Stimulated activated CD4-positive, alpha-beta T cell treated with anti-CD3 and anti-CD28 coated beads, Interleukin-12 subunit alpha, Interleukin-12 subunit beta, amount 100 ng/mL, for 4 hours (primary cell): Measurements from ENCODE around the gene SIDT1.

Experiments used
- DNase-seq: peaks from one replicate; pipeline ENCODE4 v3.0.0-alpha.2; 2020

SIDT1 gene

DNA sequence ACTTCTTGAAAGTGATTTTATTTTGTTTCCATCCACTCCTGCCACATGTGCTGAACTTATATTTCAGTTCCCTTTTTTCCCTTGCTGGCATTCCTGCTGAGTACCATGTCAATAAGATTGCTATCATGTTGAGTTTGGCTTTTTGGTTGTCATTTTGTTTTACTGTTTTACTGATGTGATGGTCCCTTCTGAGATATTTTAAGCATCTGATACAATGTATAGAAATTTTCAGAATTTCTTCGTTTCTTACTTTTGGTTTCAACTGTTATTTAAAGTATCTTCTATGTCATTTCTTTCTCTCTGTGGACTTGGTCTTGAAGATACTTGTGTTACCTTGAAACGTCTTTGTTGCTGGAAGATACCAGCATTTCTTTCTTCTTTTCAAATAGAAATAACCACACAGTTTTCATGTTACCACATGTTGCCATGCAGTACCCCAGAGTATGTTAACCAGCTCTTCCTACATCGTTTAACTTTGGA, 14.1 kb downstream of the SIDT1 start:
- DNase-seq, result no peak

DNA sequence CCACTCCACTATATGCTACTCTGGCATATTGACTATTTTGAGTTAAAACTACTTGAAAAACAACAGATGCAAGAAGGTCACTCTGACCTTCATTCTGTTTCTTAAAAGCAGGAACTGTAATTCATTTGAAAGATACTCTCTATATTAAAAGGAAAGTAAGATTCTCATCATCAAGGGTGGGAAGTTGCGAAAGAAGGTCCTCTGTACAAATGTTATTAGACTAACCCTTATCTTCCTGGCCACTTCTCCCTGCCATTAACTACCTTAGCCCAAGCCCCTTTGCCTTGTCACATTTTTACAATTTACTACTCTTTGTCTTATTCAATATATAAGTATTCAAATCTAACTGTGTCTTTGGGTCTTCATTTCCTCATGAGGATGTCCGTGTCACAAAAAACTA, 16.1 kb downstream of the SIDT1 start:
- DNase-seq, result no peak

GRCh38 chr3:113551820-113552219, 19.5 kb downstream of the SIDT1 start:
- DNase-seq, result no peak

- no peak for DNase-seq
These were observed 20.5 kb downstream of the SIDT1 start for GRCh38 chr3:113552851-113553250.

DNA sequence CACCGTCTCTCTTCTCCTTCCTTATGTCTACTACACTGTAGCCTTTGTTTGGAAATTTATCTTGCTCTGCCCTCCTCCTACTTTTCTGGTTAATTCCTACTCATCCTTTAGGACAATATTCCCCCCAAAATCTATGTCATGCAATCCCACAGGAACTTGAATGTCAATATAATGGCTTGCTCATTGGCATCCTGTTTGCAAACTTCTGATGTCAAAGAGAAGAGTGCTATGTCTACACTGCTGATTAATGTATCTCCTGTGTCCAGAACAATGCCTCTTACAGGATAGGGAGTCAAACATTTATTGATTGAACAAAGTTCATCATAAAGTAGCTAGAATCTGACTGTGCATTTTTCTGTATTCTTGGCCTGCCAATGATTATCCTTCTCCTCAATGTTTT, 22.8 kb downstream of the SIDT1 start:
- DNase-seq, result no peak

GRCh38 chr3:113556316-113556945, 24.1 kb downstream of the SIDT1 start:
- DNase-seq, result no peak

DNA sequence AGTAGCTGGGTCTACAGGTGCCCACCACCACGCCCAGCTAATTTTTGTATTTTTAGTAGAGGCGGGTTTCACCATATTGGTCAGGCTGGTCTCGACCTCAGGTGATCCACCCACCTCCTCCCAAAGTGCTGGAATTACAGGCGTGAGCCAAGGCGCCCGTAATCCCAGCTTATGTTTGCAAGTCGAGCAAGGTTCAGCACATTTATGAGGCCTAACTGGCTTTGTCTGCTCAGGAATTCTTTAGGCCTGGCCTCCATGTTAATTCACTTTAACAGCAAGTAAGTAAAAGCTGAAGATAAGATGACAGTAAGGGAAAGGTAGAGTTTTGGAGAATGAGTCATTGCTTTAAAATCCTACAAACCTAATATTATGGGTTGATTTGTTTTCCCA, 24.6 kb downstream of the SIDT1 start:
- no peak for DNase-seq

- DNase-seq, result no peak
These were observed 25.0 kb downstream of the SIDT1 start for GRCh38 chr3:113557374-113557773.

- DNase-seq, result no peak
These were observed 26.7 kb downstream of the SIDT1 start for GRCh38 chr3:113559009-113559408.

DNA sequence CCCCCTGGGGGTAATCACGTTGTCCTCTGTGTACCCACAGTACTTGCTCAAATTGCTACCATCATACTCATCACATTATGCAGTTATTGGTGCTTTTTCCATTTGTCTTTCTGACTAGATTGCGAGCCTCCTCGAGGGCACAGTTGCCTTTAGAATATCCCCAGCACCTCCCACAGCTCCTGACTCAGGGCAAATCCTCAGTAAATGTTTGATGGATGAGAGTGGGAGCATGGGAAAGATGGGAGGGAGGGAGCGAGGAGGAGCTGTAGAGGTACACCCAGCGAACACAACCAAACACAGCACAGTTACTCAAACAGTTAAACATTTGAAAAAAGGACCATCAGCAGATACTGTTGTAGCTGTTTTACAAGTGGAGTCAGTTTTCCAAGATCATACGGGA, 27.9 kb downstream of the SIDT1 start:
- no peak for DNase-seq

DNA sequence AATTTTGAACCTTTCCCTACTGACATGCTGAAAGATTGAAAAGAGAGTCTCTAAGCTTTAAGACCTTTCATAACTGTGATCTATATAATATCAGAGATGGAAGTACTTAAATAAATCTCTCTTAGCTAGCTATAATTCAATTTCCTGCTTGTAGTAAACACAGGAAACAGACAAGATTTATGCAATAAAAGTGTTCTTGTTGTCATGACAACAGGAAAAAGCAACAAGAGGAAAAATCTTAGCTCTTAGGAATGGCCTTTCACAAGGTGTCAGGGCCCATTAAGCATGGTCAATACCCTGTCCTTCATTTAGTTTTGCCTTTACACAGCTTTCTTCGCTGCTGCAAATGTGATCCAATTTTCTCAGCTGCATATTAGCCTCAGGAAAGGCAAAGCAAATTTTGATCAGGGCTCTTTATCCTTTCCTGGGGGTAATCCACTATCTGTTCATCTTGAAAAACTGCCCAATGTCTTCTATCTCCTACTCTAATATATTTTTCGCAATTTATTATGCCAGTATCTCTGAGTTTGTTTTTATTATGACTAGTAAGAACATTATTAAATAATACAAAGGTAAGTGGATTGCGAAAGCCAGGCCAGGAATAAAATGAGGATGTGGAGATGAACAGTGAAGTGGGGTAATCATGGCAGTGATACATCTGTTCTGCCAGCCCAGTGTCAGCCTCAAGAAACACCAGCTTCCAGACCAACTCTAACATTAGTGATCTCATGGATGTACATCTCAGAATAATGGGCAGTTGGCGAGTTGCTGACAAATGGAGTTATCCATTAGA, 28.7 kb downstream of the SIDT1 start:
- DNase-seq, result no peak

- DNase-seq, result no peak
These were observed 33.2 kb downstream of the SIDT1 start for GRCh38 chr3:113565555-113565954.

GRCh38 chr3:113570158-113570557, 37.8 kb downstream of the SIDT1 start:
- DNase-seq, result no peak

- DNase-seq, result no peak
These were observed 39.0 kb downstream of the SIDT1 start for GRCh38 chr3:113571360-113571759.

- no peak for DNase-seq
These were observed 41.4 kb downstream of the SIDT1 start for GRCh38 chr3:113573728-113574127.

DNA sequence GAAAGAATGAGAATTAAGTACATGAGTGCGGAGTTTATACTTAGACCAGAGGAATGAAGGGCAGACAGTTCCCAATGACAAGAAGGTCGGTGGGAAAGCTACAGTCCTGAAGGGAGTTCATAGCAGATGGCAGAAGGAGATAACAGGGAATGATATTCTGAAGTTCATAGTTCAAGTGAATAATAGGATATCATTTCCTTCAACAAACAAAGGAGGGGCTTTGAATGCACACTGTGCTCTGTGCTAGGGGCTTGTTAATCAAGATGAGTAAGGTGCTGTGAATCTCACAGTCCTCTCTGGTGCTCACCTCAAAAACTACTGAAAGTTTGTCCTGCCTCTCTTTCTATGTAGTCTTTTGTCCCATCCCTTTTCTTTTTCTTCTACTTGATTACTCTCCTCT, 41.9 kb downstream of the SIDT1 start:
- DNase-seq, result no peak

GRCh38 chr3:113575206-113575605, 42.9 kb downstream of the SIDT1 start:
- DNase-seq, result no peak

DNA sequence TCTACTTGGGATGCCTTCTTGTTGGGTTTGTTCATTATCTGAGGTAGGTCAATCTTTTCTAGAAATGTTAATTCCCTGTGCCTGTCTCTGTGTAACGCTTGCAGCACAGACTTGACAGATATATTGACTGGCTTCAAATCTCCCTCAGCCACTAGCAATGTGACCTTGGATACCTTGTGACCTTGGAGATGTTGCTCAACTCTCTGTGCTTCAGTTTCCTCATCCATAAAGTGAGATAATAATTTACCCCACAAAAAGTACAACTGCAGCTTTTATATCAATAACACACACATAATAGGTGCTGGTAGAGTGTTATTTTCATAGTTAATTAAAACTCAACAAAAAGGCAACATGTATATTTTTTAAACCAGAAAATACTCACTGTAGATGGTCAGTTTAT, 52.9 kb downstream of the SIDT1 start:
- DNase-seq, result no peak

DNA sequence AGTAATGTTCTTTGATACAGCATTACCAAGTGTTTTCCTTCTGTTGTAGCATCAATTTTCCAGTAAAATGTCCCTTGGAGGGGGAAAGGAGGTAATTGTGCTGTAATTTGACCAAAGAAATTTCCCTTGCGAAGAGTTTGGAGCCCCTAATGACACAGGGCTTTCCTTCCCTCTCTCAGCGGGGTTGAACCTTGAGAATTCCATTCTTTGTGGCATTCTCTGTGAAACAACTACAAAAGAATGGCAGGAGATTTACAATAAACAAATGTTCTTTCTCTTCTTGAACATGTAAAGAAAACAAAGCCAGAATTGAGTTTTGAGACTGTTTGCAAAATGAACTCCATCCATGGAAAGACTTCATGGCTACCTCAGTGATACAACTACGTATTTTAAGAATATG, 53.4 kb downstream of the SIDT1 start:
- no peak for DNase-seq

DNA sequence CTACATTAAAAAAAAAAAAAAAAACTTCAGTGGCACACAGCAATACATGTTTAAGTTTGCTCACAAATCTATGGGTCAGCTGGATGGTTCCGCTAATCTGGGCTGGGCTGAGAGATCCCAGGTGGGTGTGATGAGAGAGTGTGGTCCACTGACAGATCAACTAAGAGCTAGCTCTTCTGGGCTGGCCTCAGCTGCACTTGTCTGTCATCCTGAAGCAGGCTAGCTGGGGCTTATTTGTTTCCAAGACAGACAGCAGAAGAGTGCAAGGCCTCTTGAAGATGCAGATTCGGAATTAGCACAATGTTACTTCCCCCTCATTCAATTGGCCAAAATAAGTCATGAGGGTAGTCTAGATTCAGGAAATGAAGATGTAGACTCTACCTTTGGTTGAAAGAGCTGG, 56.5 kb downstream of the SIDT1 start:
- DNase-seq, result no peak

- DNase-seq, result no peak
These were observed 57.6 kb downstream of the SIDT1 start for GRCh38 chr3:113589971-113590370.

GRCh38 chr3:113590983-113591382, 58.6 kb downstream of the SIDT1 start:
- no peak for DNase-seq

DNA sequence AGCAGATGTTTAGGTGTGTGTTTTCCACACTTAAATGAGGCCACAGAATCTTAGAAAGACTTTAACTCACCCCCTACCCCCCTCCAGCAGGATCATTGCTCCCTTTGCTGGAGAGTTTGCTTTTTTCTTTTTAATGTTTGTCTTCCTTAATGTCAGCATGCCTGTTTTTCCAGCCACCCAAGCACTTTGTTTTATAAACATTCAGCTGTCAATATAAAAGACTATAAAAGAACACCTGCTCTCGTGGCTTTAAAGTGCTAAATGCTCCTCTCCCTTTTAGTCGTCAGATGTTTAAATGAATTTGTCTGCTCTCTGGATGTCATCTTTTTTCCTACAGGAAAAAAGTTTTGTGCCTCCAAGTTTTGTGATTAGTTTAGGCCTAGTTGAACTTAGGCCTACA, 61.7 kb downstream of the SIDT1 start:
- DNase-seq, result no peak

DNA sequence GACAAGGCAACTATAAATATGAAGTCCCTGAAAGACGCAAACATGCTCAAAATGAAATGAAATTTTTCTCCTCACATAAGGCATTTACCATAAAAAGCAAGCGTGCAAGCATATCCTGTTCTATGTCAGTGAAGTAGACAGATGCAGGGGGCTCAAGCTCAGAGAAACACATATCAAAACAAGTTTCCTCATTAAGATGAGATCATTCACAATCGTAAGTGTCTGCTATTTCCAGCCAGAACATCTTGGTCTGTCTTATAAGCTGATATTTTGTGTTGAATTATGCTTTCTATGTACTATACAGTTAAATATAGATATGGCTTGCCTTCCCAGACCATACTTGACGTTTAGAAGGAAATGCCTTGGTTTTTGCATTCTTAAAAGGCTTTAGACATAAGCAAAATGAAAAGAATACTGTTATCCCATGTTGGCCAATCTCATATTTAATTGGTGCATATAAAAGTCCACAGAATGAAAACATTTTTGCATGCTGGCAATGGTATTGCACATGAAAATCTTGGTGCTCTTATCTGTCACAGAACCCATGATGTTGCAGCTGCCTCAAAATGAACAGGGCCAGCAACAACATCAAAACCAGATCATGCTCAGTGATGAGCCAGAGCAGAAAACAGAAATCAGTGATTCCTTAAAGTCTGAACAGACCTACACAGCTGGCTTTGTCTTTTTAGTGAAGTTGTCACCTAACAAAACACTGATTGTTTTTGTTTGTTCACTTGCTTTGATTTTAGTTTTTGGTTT, 65.4 kb downstream of the SIDT1 start:
- no peak for DNase-seq
